ENCODE results near the gene SPATA17.

SPATA17 gene

GRCh38 chr1:217717959-217718358 lies 86.8 kb downstream of the SPATA17 start:
- Mint-ChIP-seq H3K36me3 (ENCODE audit: low read depth) (no peaks in the 10 kb centered on the region), H3K4me1 (ENCODE audit: low read depth) (no peaks in the 10 kb centered on the region), H3K9me3 (no peaks in the 10 kb centered on the region), H3K27me3 (no peaks in the 10 kb centered on the region), H3K4me3 (no peak overlapping the region), H3K27ac (no peak overlapping the region)
- DNase-seq, result no peak

- Mint-ChIP-seq H3K9me3 (no peaks in the 10 kb centered on the region), H3K36me3 (ENCODE audit: low read depth) (no peaks in the 10 kb centered on the region), H3K27me3 (no peaks in the 10 kb centered on the region), H3K4me1 (ENCODE audit: low read depth) (no peaks in the 10 kb centered on the region), H3K27ac (no peak overlapping the region), H3K4me3 (no peak overlapping the region)
- no peak for DNase-seq
Measured at GRCh38 chr1:217718873-217719272, 87.7 kb downstream of the SPATA17 start.

- no peaks in the 10 kb centered on the region for H3K4me1 Mint-ChIP-seq (ENCODE audit: low read depth)
- DNase-seq, result no peak
- no peak overlapping the region for H3K4me3 Mint-ChIP-seq
- no peak overlapping the region for H3K27ac Mint-ChIP-seq
- no peaks in the 10 kb centered on the region for H3K27me3 Mint-ChIP-seq
- H3K9me3 Mint-ChIP-seq, result no peaks in the 10 kb centered on the region
- no peaks in the 10 kb centered on the region for H3K36me3 Mint-ChIP-seq (ENCODE audit: low read depth)
Measured at GRCh38 chr1:217721692-217722091, 90.5 kb downstream of the SPATA17 start.

DNA sequence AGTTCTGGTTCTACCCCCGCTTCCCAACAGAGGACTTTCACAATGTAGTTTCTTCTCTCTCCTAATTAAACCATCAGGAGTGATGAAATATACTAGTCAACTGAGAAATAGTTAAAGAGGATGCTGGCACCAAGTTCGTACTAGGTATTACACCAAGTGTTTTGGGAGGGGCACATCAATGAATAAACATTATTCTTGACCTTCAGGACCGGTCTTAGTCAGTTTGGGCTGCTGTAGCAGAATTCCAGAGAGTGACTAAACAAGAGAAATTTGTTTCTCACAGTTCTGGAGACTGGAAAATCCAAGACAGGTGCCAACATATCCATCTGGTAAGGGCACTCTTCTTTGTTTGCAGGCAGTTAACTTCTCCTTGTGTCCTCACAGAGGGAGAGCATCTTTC lies 103.8 kb downstream of the SPATA17 start:
- Mint-ChIP-seq H3K27me3 (peaks cover 4% of the 10 kb centered on the region), H3K27ac (no peak overlapping the region), H3K9me3 (no peaks in the 10 kb centered on the region), H3K4me3 (no peak overlapping the region), H3K36me3 (ENCODE audit: low read depth) (no peaks in the 10 kb centered on the region), H3K4me1 (ENCODE audit: low read depth) (no peaks in the 10 kb centered on the region)
- DNase-seq, result no peak

- H3K27me3 Mint-ChIP-seq, result no peaks in the 10 kb centered on the region
Measured at GRCh38 chr1:217747156-217747769, 116.1 kb downstream of the SPATA17 start.

DNA sequence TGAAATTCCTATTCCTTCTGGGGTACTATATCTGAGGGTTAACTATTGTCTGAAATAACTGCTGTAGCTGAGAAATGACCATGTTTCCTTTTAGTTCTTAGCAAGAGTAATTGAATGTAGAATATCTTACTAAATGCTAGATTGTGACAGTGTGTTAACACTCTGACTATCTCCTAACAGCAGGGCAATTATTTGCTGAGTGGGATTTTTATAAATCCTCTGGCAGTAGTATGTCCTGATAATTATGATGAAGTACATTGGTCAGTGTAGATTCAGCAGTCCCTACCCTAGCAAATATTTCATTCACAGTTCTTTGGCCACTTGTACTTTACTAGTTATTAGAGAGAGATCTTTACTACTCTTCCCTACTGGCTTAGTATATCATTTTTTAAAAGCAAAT lies 138.6 kb downstream of the SPATA17 start:
- Mint-ChIP-seq H3K36me3 (ENCODE audit: low read depth) (no peaks in the 10 kb centered on the region), H3K27me3 (no peaks in the 10 kb centered on the region), H3K4me1 (ENCODE audit: low read depth) (no peaks in the 10 kb centered on the region), H3K27ac (no peak overlapping the region), H3K4me3 (no peak overlapping the region), H3K9me3 (no peaks in the 10 kb centered on the region)
- DNase-seq, result no peak

More at GRCh38 chr1:217747156-217747769, 116.1 kb downstream of the SPATA17 start:
- no peak for DNase-seq
- no peak overlapping the region for H3K27ac Mint-ChIP-seq
- H3K36me3 Mint-ChIP-seq (ENCODE audit: low read depth), result no peaks in the 10 kb centered on the region
- no peak overlapping the region for H3K4me3 Mint-ChIP-seq
- no peaks in the 10 kb centered on the region for H3K4me1 Mint-ChIP-seq (ENCODE audit: low read depth)
- no peaks in the 10 kb centered on the region for H3K9me3 Mint-ChIP-seq

DNA sequence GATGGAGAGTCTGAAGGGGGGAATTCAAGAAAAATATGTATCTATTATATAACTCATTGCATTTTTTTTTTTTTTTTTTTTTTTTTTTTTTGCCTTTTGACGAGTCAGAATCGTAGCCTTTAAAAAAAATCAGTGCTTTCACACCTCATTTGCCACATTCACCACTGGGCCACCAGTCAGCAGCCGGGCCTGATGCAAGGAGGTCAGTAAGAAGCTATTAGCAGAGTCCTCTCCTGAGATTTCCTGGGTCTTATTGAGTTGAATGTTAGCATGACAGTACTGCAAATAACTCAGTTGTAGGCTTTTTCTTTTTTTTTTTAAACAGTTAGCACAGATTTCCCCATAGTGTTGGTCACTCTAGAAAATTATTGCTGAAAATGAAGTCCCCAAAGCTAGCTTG lies 139.8 kb downstream of the SPATA17 start:
- H3K4me1 Mint-ChIP-seq (ENCODE audit: low read depth), result no peaks in the 10 kb centered on the region
- H3K9me3 Mint-ChIP-seq, result no peaks in the 10 kb centered on the region

DNA sequence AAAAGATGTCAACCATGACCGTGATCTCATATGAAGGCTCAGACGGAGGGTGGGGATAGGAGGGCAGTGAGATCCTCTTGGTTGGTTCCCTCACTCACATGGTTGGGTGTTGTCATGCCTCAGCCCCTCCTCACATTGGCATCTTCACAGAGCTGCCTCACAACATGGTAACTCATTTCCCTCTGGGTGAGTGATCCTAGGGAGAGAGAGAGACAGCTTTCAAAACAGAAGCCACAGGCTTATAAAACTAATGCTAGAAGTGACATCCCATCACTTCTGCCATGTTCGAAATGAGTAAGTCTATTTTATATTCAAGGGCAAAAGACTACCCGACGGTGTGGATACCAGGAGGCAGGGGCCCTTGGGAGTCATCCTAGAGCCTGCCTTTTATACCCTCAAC lies 145.5 kb downstream of the SPATA17 start:
- DNase-seq, result no peak
- Mint-ChIP-seq H3K4me1 (ENCODE audit: low read depth) (no peaks in the 10 kb centered on the region), H3K27ac (no peak overlapping the region), H3K9me3 (no peaks in the 10 kb centered on the region), H3K36me3 (ENCODE audit: low read depth) (no peaks in the 10 kb centered on the region), H3K4me3 (no peak overlapping the region), H3K27me3 (no peaks in the 10 kb centered on the region)

More for the DNA sequence above, 139.8 kb downstream of the SPATA17 start:
- no peak for DNase-seq
- no peaks in the 10 kb centered on the region for H3K27me3 Mint-ChIP-seq
- H3K36me3 Mint-ChIP-seq (ENCODE audit: low read depth), result no peaks in the 10 kb centered on the region
- no peak overlapping the region for H3K27ac Mint-ChIP-seq
- H3K4me3 Mint-ChIP-seq, result no peak overlapping the region

GRCh38 chr1:217781056-217781455 lies 149.9 kb downstream of the SPATA17 start:
- no peaks in the 10 kb centered on the region for H3K27me3 Mint-ChIP-seq
- no peak for DNase-seq
- H3K4me3 Mint-ChIP-seq, result no peak overlapping the region
- no peaks in the 10 kb centered on the region for H3K36me3 Mint-ChIP-seq (ENCODE audit: low read depth)
- H3K4me1 Mint-ChIP-seq (ENCODE audit: low read depth), result no peaks in the 10 kb centered on the region
- no peak overlapping the region for H3K27ac Mint-ChIP-seq
- no peaks in the 10 kb centered on the region for H3K9me3 Mint-ChIP-seq

DNA sequence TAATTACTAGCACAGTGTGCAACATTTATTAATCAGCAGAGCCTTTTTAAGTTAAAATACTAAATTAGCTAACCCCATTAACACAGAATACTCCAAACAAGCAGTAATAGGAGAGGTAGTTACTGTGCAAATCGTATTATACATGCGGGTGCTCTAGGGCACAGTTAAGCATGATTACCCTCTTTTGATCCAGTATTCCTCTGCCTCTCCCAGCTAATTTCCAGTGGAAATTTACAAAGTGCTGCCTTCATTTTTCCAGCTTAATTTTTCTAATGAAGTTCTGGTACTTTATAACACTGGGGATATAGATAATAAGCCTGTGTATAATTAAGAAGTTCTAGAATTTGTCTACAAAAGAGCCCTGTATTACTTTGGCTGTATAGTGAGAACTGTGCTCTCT lies 159.9 kb downstream of the SPATA17 start:
- H3K9me3 Mint-ChIP-seq, result no peaks in the 10 kb centered on the region
- no peaks in the 10 kb centered on the region for H3K36me3 Mint-ChIP-seq (ENCODE audit: low read depth)

DNA sequence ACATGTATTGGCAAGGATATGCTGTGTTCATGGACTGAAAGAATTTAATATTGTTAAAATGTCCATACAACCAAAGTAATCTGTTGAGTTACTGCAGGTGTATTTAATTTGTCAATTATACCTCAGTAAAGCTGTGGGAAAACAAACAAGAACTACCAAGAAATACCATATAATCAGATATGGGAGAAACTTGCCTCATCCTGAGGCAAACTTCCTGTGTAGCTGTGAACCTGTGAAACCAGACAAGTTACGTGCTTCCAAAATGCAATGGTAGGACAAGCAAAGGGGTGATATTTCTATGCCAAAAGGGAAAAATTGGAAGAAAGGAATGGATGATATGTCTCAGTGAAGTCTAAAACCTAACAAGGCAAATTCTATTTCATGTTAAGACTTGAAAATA lies 174.6 kb downstream of the SPATA17 start:
- Mint-ChIP-seq H3K4me1 (ENCODE audit: low read depth) (no peaks in the 10 kb centered on the region), H3K27me3 (no peaks in the 10 kb centered on the region), H3K27ac (no peak overlapping the region), H3K9me3 (peaks cover 5% of the 10 kb centered on the region), H3K4me3 (no peak overlapping the region), H3K36me3 (ENCODE audit: low read depth) (no peaks in the 10 kb centered on the region)
- DNase-seq, result no peak

More for the DNA sequence above, 159.9 kb downstream of the SPATA17 start:
- Mint-ChIP-seq H3K4me3 (no peak overlapping the region), H3K27me3 (no peaks in the 10 kb centered on the region), H3K4me1 (ENCODE audit: low read depth) (no peaks in the 10 kb centered on the region), H3K27ac (no peak overlapping the region)
- no peak for DNase-seq

DNA sequence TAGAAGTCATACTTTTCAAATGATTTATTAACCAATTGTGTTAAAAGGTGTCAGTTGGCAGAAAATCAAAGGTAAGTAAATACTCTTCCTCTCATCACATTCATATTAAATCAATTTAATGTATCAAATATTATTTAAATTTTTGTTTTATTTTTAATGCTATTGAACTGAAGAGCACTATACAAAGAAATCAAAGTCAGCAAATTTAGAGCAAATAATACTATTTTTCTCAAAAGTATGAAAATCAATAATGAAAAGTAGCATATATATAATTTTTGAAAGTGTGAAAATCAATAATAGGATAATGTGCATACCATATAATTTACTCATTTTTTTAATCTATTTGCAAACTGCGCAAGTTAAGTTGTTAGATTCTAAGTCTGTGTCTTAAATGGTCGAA lies 181.0 kb downstream of the SPATA17 start:
- no peaks in the 10 kb centered on the region for H3K27me3 Mint-ChIP-seq
- no peak overlapping the region for H3K4me3 Mint-ChIP-seq
- H3K27ac Mint-ChIP-seq, result no peak overlapping the region
- no peak for DNase-seq
- H3K36me3 Mint-ChIP-seq (ENCODE audit: low read depth), result no peaks in the 10 kb centered on the region
- H3K9me3 Mint-ChIP-seq, result peaks cover 8% of the 10 kb centered on the region
- H3K4me1 Mint-ChIP-seq (ENCODE audit: low read depth), result no peaks in the 10 kb centered on the region

DNA sequence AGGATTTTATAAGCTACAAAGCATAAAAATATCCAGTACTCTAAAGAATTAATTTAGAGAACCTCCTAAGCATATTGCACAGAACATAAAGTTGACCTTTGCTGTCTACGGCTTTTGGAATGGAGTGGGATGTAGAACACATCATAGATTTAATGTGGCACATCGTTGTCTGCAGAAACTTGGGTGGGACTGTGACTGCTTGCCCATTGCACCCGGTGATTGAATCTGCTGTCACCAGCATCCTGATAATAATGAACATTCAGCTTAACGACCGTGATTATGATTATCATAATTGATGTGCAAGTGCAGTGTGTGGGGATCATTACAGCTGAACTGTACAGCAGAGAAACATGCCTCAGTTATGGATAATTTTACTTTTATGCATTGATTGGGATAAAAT lies 181.9 kb downstream of the SPATA17 start:
- Mint-ChIP-seq H3K9me3 (peaks cover 15% of the 10 kb centered on the region), H3K27me3 (no peaks in the 10 kb centered on the region), H3K27ac (no peak overlapping the region), H3K4me1 (ENCODE audit: low read depth) (no peaks in the 10 kb centered on the region), H3K36me3 (ENCODE audit: low read depth) (no peaks in the 10 kb centered on the region), H3K4me3 (no peak overlapping the region)
- DNase-seq, result no peak

GRCh38 chr1:217837691-217838090 lies 206.5 kb downstream of the SPATA17 start:
- H3K27me3 Mint-ChIP-seq, result no peaks in the 10 kb centered on the region
- no peak overlapping the region for H3K4me3 Mint-ChIP-seq
- no peaks in the 10 kb centered on the region for H3K36me3 Mint-ChIP-seq (ENCODE audit: low read depth)
- no peaks in the 10 kb centered on the region for H3K9me3 Mint-ChIP-seq
- no peak for DNase-seq
- no peaks in the 10 kb centered on the region for H3K4me1 Mint-ChIP-seq (ENCODE audit: low read depth)
- no peak overlapping the region for H3K27ac Mint-ChIP-seq

DNA sequence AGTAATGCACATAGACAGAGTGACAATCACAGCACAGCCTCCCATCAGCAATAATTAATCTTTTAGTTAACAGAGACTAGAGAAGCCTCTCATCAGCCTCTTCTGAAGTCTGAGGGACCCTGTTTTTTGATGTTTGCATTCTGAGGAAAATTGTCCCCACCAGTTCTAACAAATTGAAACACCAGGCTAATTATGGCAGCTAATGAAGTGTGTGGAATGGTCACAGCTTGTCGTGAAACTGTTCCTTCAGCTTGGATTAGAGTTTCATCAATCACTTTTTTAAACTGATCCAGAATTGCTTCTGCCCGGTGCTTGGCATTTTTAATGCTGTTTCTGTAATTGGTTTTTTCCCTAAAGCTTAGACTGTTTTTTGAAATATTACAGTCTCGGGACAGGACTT lies 208.0 kb downstream of the SPATA17 start:
- H3K27ac Mint-ChIP-seq, result no peak overlapping the region
- no peak for DNase-seq
- no peaks in the 10 kb centered on the region for H3K9me3 Mint-ChIP-seq
- no peaks in the 10 kb centered on the region for H3K27me3 Mint-ChIP-seq
- H3K36me3 Mint-ChIP-seq (ENCODE audit: low read depth), result no peaks in the 10 kb centered on the region
- H3K4me3 Mint-ChIP-seq, result no peak overlapping the region
- H3K4me1 Mint-ChIP-seq (ENCODE audit: low read depth), result no peaks in the 10 kb centered on the region

- Mint-ChIP-seq H3K27ac (no peak overlapping the region), H3K36me3 (ENCODE audit: low read depth) (no peaks in the 10 kb centered on the region), H3K27me3 (no peaks in the 10 kb centered on the region), H3K4me1 (ENCODE audit: low read depth) (no peaks in the 10 kb centered on the region), H3K4me3 (no peak overlapping the region), H3K9me3 (no peaks in the 10 kb centered on the region)
- DNase-seq, result no peak
Measured at GRCh38 chr1:217846733-217847132, 215.6 kb downstream of the SPATA17 start.
